Gastroesophageal sphincter (tissue), 4 donors: ENCODE data around the gene CD226. TPM values are rescaled to one million over a fixed set of nuclear protein-coding genes. Genes with fewer than 3 reads are reported as not detected.

Experiments
- ATAC-seq: fragments of 150-250 bp; one replicate; pipeline ENCODE4 v1.9.1; 2016; ENCODE audit warnings: mild to moderate bottlenecking, moderate library complexity
- H3K27ac ChIP-seq, 4 donors: fragments of 200-600 bp; sonication (generic) in 3 of 4; 1 replicate in 3 of 4; 2 replicates in 1 of 4; pipeline ENCODE4 v1.5.1; 2016 to 2019
- H3K27me3 ChIP-seq: fragments of 200-600 bp; sonication (generic); one replicate; pipeline ENCODE4 v1.5.1; 2019
- H3K36me3 ChIP-seq, 2 donors: fragments of 200-600 bp; sonication (generic); one replicate each; pipeline ENCODE4 v1.5.1; 2019; ENCODE audit warnings: control low read depth in 1 of 2
- H3K4me1 ChIP-seq, 3 donors: fragments of 200-600 bp; sonication (generic); 1 replicate in 2 of 3; 2 replicates in 1 of 3; pipeline ENCODE4 v1.5.1; 2016 to 2019; ENCODE audit warnings: control low read depth in 2 of 3
- H3K4me3 ChIP-seq, 2 donors: fragments of 200-600 bp; sonication (generic); one replicate each; pipeline ENCODE4 v1.5.1; 2019; ENCODE audit warnings: mild to moderate bottlenecking in 1 of 2, moderate library complexity in 1 of 2
- H3K9me3 ChIP-seq, 3 donors: fragments of 200-600 bp; sonication (generic); one replicate each; pipeline ENCODE4 v1.5.1; 2017 to 2019; ENCODE audit warnings: control low read depth in 2 of 3
- EP300 ChIP-seq: sonication (generic); formaldehyde crosslinking; IDR thresholded peaks from one replicate; pipeline ENCODE4 v1.6.1; 2017; ENCODE audit warnings: antibody characterized with exemption, mild to moderate bottlenecking
- POLR2A ChIP-seq, 2 donors: fragments of 450-650 bp; IDR thresholded peaks; one replicate each; pipeline ENCODE4 v1.6.1; 2017; ENCODE audit warnings: antibody characterized with exemption in 2 of 2, mild to moderate bottlenecking in 2 of 2, moderate library complexity in 1 of 2
- POLR2AphosphoS5 ChIP-seq: sonication (generic); formaldehyde crosslinking; IDR thresholded peaks from one replicate; pipeline ENCODE4 v1.6.1; 2017; ENCODE audit warnings: antibody characterized with exemption
- WGBS, 2 donors: methylation state at CpG; one replicate each; pipeline ENCODE4 v1.1.5; 2018; ENCODE audit warnings: low coverage in 1 of 2; 5-methylcytosine and 5-hydroxymethylcytosine counted together
- total RNA-seq, 4 donors: library from RNA; depleted of rRNA; stranded (reverse); fragments of >200 nt; gene quantifications; one replicate each; pipeline ENCODE4 v1.1.0, GENCODE V29; 2016
- TF ChIP-seq, protein P1 (sequence below), 4 experiments: fragments of 200-600 bp in 2 of 4; fragments of 450-650 bp in 2 of 4; sonication (generic) in 1 of 4; IDR thresholded peaks; one replicate each; pipeline ENCODE4 v1.5.1; 2017 to 2019; ENCODE audit warnings: antibody characterized with exemption in 4 of 4, mild to moderate bottlenecking in 2 of 4, moderate library complexity in 2 of 4

The CD226 gene
- total RNA-seq, 4 donors from 2014 or later = 0.66 to 2.8 (median 0.87) TPM

GRCh38 chr18:69957747-69958146 lies 10.1 kb upstream of the CD226 start:
- no peak for ATAC-seq
- Histone ChIP-seq H3K4me3 (no peak overlapping the region), H3K9me3 (no peaks in the 10 kb centered on the region), H3K27ac (no peak overlapping the region), H3K27me3 (no peaks in the 10 kb centered on the region), H3K4me1 (no peaks in the 10 kb centered on the region), H3K36me3 (no peaks in the 10 kb centered on the region)
- WGBS, 2 donors = 74 to 100% methylated on average over 3 of the region's 3 CpGs
- TF ChIP-seq POLR2A (IDR thresholded peaks at IDR 0.05) (no peak), POLR2AphosphoS5 (no peak), EP300 (no peak)
- TF ChIP-seq, protein P1, sequence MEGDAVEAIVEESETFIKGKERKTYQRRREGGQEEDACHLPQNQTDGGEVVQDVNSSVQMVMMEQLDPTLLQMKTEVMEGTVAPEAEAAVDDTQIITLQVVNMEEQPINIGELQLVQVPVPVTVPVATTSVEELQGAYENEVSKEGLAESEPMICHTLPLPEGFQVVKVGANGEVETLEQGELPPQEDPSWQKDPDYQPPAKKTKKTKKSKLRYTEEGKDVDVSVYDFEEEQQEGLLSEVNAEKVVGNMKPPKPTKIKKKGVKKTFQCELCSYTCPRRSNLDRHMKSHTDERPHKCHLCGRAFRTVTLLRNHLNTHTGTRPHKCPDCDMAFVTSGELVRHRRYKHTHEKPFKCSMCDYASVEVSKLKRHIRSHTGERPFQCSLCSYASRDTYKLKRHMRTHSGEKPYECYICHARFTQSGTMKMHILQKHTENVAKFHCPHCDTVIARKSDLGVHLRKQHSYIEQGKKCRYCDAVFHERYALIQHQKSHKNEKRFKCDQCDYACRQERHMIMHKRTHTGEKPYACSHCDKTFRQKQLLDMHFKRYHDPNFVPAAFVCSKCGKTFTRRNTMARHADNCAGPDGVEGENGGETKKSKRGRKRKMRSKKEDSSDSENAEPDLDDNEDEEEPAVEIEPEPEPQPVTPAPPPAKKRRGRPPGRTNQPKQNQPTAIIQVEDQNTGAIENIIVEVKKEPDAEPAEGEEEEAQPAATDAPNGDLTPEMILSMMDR (IDR thresholded peaks at IDR 0.05) = no peak

DNA sequence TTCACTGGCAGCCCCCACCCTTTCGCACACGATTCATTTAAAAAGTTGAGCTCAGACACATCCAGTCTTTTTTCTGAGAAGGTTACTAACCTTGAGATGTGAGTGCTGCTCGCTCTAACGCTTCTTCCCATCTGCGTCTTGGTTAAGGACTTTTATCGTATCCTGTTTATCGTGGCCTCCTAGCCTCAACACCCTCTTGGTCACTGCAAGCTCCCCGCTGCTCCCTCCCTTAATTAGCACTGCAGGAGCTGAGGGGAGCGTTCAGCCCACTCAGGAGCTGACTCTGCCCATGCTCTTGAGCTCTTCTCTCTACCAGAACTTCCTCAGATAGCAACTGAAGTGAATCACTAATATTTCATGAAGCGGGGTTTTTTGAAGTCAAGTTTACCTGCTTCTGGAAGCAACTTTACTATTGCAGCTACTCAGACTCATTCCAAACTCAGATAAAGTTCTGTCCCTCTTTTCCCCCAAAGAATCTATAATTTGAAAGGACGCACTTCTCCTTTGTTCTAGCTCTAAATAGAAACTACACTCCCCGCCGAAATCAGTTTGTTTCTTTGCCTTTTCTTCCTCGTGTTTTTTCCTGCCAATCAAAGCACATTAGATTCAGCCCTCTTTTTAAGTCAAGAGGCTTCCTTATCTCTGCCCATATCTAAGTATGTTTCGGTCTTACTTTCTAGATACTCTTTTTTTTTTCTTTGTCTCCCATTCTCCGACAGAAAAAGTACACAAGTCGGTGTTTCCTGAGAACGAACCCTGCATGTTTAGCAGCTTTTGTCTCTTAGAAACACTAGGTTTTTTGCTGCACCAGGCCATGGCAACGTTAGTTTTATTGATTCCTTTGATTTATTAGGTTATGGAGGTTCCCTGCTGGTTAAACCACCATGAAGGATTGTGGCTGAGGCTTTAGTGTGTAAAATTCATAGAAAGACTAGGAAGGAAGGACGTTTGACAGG lies 9.3 kb upstream of the CD226 start:
- TF ChIP-seq POLR2A (IDR thresholded peaks at IDR 0.05) = no peak
- TF ChIP-seq POLR2AphosphoS5 = no peak
- TF ChIP-seq, protein P1 (IDR thresholded peaks at IDR 0.05) = no peak
- TF ChIP-seq EP300 = no peak
- H3K36me3 ChIP-seq = no peaks in the 10 kb centered on the region
- ATAC-seq = no peak
- H3K4me1 ChIP-seq = no peaks in the 10 kb centered on the region
- H3K27ac ChIP-seq = no peak overlapping the region
- 69 to 79% methylated on average over 17 to 19 of the region's 20 CpGs for WGBS, 2 donors
- no peak overlapping the region for H3K4me3 ChIP-seq
- H3K27me3 ChIP-seq = no peaks in the 10 kb centered on the region
- no peaks in the 10 kb centered on the region for H3K9me3 ChIP-seq

GRCh38 chr18:69956057-69956456 lies 8.4 kb upstream of the CD226 start:
- Histone ChIP-seq H3K4me3 (no peak overlapping the region), H3K27me3 (no peaks in the 10 kb centered on the region), H3K27ac (no peak overlapping the region), H3K36me3 (no peaks in the 10 kb centered on the region), H3K4me1 (no peaks in the 10 kb centered on the region), H3K9me3 (no peaks in the 10 kb centered on the region)
- no peak for TF ChIP-seq POLR2AphosphoS5
- TF ChIP-seq POLR2A (IDR thresholded peaks at IDR 0.05) = no peak
- TF ChIP-seq, protein P1 (IDR thresholded peaks at IDR 0.05) = no peak
- no peak for TF ChIP-seq EP300
- 75 to 86% methylated on average over 2 to 4 of the region's 5 CpGs for WGBS, 2 donors
- no peak for ATAC-seq

- WGBS, 2 donors = 43 to 58% methylated on average over 4 of the region's 5 CpGs
- no peaks in the 10 kb centered on the region for H3K4me1 ChIP-seq
- no peaks in the 10 kb centered on the region for H3K9me3 ChIP-seq
- no peak for TF ChIP-seq EP300
- no peak for TF ChIP-seq POLR2A (IDR thresholded peaks at IDR 0.05)
- TF ChIP-seq POLR2AphosphoS5 = no peak
- TF ChIP-seq, protein P1 (IDR thresholded peaks at IDR 0.05) = no peak
- no peak for ATAC-seq
- no peaks in the 10 kb centered on the region for H3K27me3 ChIP-seq
- H3K36me3 ChIP-seq = no peaks in the 10 kb centered on the region
- H3K27ac ChIP-seq = no peak overlapping the region
- H3K4me3 ChIP-seq = no peak overlapping the region
Measured at GRCh38 chr18:69954719-69955480, 7.2 kb upstream of the CD226 start.
